ENCODE results near the gene INS. TPM values are rescaled to one million over a fixed set of nuclear protein-coding genes. Genes with fewer than 3 reads are reported as not detected.
A peak's percentile ranks its signal among the peaks of the same experiment; 100 is the strongest.

INS gene
- total and polyA plus RNA-seq, 2 of the 13 experiments (the other 11 are each of a cell fraction or from before 2014, with no cell fraction given), result not detected

DNA sequence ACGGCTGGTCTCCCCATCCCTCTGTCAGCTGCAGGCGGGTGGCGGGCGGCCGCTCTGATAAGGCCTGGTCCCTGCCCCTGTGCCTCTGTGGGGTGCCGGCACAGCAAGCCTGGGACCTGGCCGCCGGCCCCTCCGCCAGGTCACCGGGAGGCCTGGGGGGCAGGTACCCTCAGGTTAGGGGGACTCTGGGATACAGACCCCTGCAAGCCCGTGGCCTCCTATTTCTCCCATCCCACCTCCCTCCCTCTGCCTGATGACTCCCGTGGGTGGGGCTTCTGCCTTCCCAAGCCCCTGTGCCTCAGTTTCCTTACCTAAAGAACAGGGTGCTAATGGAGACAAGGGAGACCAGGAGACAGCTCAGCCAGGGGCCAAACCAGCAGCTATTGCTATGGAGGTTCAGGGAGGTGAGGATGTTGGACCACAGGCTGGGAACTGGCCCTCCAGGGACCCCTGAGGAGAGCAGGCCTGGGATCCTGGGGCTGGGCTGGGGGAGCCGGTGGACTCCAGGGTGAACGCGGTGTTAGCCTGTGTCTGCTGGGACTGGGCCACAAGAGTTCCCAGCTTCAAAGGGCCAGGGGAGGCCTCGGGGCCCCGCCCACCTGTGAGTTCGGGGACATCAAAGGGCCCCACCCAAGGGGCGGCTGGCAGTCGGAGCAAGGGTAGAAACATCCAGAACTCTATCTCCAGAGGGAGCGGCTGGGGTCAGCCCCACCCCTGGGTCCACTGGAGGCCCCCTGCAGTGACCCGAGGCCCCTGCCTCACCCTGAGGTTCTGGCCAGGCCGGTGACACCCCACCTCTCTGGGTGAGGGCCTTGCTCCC lies 42.6 kb upstream of the INS start (continued):
- TF ChIP-seq, protein P1, sequence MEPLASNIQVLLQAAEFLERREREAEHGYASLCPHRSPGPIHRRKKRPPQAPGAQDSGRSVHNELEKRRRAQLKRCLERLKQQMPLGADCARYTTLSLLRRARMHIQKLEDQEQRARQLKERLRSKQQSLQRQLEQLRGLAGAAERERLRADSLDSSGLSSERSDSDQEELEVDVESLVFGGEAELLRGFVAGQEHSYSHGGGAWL (CRISPR knock-in tag; IDR thresholded peaks at IDR 0.05), result no peak
- TF ChIP-seq ZNF720 (CRISPR knock-in tag; IDR thresholded peaks at IDR 0.05) (no peak), DNMT1 (CRISPR knock-in tag; IDR thresholded peaks at IDR 0.05) (no peak), ELF3 (CRISPR knock-in tag; IDR thresholded peaks at IDR 0.05) (no peak), FIP1L1 (IDR thresholded peaks at IDR 0.05; ENCODE audit: borderline replicate concordance, insufficient read depth, low read depth, low read length) (0 out of 2 replicates have a peak, but pooled peaks have one; percentile 25), KLF9 (CRISPR knock-in tag; IDR thresholded peaks at IDR 0.05; ENCODE audit: low read depth) (no peak), HNF4G (IDR thresholded peaks at IDR 0.05; ENCODE audit: borderline replicate concordance, low read depth, low read length) (no peak), HNF4G (CRISPR knock-in tag; IDR thresholded peaks at IDR 0.05; ENCODE audit: borderline replicate concordance, low read depth) (no peak), LCORL (IDR thresholded peaks at IDR 0.05) (no peak), LCORL (CRISPR knock-in tag; IDR thresholded peaks at IDR 0.05) (peak; percentile 74; the same call in 1 of the 2 replicates), CREB3 (CRISPR knock-in tag; IDR thresholded peaks at IDR 0.05) (no peak), ZNF253 (CRISPR knock-in tag; IDR thresholded peaks at IDR 0.05; ENCODE audit: borderline replicate concordance) (no peak), ZNF781 (CRISPR knock-in tag; IDR thresholded peaks at IDR 0.05; ENCODE audit: borderline replicate concordance, not compliant biosample characterization) (no peak), CEBPB (IDR thresholded peaks at IDR 0.05; ENCODE audit: borderline replicate concordance, low read depth, low read length) (no peak), FOXK1 (CRISPR knock-in tag; IDR thresholded peaks at IDR 0.05; ENCODE audit: borderline replicate concordance, low read depth) (peak; percentile 15; the same call in 1 of the 2 replicates), STAT5B (CRISPR knock-in tag; IDR thresholded peaks at IDR 0.05) (no peak), BCL6 (CRISPR knock-in tag; IDR thresholded peaks at IDR 0.05) (peak; percentile 42; the same call in 1 of the 2 replicates), ZNF879 (CRISPR knock-in tag; IDR thresholded peaks at IDR 0.05) (no peak)
- TF ChIP-seq, protein P2, sequence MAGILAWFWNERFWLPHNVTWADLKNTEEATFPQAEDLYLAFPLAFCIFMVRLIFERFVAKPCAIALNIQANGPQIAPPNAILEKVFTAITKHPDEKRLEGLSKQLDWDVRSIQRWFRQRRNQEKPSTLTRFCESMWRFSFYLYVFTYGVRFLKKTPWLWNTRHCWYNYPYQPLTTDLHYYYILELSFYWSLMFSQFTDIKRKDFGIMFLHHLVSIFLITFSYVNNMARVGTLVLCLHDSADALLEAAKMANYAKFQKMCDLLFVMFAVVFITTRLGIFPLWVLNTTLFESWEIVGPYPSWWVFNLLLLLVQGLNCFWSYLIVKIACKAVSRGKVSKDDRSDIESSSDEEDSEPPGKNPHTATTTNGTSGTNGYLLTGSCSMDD (CRISPR knock-in tag; IDR thresholded peaks at IDR 0.05), result no peak
- TF ChIP-seq, protein P3, sequence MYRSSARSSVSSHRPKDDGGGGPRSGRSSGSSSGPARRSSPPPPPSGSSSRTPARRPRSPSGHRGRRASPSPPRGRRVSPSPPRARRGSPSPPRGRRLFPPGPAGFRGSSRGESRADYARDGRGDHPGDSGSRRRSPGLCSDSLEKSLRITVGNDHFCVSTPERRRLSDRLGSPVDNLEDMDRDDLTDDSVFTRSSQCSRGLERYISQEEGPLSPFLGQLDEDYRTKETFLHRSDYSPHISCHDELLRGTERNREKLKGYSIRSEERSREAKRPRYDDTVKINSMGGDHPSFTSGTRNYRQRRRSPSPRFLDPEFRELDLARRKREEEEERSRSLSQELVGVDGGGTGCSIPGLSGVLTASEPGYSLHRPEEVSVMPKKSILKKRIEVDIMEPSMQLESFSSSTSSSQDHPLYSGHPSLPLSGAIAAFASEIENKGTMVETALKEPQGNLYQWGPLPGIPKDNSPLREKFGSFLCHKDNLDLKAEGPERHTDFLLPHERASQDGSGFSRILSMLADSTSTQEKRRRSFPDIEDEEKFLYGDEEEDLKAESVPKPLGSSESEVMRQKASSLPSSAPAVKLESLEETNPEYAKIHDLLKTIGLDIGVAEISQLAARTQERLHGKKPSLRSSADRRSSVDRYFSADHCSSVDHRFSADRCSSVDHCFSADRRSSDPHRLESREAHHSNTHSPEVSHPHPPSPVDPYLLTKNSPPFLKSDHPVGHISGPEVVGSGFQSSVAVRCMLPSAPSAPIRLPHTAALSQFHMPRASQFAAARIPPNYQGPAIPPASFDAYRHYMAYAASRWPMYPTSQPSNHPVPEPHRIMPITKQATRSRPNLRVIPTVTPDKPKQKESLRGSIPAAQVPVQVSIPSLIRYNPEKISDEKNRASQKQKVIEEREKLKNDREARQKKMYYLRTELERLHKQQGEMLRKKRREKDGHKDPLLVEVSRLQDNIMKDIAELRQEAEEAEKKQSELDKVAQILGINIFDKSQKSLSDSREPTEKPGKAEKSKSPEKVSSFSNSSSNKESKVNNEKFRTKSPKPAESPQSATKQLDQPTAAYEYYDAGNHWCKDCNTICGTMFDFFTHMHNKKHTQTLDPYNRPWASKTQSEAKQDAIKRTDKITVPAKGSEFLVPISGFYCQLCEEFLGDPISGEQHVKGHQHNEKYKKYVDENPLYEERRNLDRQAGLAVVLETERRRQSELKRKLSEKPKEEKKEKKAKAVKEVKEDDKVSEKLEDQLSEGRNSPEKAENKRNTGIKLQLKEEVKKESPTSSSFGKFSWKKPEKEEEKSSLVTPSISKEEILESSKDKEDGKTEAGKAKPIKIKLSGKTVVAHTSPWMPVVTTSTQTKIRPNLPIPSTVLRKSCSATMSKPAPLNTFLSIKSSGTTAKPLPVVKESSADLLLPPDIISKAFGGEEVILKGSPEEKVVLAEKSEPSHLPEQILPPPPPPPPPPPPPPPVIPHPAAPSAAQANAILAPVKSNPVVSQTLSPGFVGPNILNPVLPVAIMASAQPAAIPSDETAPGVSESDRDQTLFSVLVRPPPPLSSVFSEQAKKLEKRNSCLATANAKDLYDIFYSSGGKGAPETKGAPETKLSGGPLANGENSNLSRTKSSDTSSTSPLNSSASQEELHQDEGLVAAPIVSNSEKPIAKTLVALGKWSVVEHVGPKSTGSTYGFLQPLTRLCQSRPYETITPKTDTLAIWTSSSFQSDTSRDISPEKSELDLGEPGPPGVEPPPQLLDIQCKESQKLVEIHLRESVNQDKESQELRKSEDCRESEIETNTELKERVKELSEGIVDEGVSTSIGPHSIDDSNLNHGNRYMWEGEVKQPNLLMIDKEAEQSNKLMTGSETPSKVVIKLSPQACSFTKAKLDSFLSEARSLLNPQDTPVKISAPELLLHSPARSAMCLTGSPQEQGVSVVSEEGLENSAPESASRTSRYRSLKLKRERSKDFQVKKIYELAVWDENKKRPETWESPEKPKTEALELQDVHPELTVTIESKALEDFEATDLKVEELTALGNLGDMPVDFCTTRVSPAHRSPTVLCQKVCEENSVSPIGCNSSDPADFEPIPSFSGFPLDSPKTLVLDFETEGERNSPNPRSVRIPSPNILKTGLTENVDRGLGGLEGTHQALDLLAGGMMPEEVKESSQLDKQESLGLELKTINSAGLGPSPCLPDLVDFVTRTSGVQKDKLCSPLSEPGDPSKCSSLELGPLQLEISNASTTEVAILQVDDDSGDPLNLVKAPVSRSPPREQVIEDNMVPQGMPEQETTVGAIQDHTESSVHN (CRISPR knock-in tag; IDR thresholded peaks at IDR 0.05), result no peak

Measured in HepG2 (cell line).